ENCODE data around the gene COL6A2.
"Not testable (repeated sequence)": the region's sequence is repeated elsewhere in the genome, so short reads cannot be mapped to it uniquely, and the experiment has no call there.

COL6A2 gene

DNA sequence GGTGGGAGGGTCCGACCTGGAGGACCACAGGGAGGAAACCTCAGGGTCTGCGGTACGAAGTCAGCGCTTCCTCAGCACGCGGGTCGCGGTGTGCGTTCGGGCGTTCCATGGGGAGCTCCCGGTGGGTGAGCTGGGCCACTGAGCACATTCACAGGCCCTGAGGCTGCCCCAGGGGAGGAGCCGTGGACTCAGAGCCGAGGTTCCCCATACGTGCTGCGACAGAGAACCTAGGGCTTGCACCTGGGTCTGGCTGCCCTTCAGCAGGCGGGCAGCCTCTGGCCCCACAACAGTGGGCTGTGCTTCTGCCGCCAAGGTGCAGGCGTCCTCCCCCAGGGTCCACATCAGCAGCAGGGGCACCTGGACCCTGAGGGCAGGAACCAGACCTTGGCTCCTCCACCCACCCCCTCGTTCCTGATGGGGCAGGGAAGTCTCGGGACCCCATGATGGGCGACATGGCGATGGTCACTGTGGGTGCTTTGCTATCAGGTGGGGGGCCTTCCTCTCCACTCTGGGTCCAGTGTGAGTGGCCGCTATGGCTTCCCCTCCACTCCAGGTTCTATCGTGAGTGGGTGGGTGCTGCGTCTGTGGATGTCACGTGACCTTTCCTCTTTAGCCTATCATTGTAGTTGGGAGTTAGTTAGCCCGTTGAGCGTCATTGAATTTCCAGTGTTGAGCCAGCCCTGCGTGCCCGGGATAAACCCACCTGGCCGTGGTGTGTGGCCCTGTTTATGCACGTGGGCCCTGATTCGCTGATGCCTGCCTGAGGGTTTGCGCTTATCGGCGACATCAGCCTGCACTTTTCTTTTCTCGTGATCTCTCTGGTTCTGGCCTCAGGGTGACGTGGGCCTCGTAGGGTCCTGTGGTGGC is 29.6 kb downstream of the COL6A2 start:
- no peak for DNase-seq

DNA sequence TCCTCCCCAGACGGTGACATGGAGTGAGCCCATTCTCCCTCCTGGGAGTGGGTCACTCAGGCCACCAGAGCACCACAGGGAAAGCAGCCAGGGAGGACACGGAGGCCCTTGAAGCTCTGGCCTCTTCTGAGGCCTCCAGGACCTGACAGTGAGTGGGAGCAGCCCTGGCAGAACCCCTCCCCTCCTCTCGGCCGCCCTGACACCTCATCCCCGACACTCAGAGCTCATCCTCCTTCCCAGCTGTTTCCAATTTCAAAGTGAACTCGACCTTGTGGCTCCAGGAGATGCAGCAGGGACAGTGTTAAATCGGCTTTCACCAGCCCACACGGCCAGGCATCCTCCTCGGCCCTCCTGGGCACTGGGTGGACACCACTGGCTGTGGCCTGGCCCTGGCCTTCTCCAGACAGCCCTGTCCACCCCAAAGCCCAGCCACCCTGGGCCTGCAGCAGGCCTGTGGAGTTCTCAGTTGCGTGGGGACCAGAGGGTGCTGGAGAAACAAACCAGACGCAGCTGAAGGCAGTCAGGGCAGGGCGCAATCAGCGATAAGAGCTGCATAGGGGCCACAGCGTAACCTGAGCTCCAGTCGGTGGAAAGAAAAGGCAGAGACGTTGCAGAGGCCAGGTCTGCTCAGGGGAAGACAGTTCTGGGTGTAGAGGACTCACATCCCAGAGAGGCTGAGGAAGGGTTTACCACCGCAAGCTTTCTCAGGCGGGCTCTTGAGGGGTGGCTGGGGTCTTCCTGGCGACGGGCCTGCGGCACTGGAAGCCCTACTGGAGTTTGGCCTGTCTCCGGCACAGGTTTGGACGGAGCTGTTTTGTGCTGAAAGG is 30.4 kb downstream of the COL6A2 start:
- DNase-seq, result no peak

DNA sequence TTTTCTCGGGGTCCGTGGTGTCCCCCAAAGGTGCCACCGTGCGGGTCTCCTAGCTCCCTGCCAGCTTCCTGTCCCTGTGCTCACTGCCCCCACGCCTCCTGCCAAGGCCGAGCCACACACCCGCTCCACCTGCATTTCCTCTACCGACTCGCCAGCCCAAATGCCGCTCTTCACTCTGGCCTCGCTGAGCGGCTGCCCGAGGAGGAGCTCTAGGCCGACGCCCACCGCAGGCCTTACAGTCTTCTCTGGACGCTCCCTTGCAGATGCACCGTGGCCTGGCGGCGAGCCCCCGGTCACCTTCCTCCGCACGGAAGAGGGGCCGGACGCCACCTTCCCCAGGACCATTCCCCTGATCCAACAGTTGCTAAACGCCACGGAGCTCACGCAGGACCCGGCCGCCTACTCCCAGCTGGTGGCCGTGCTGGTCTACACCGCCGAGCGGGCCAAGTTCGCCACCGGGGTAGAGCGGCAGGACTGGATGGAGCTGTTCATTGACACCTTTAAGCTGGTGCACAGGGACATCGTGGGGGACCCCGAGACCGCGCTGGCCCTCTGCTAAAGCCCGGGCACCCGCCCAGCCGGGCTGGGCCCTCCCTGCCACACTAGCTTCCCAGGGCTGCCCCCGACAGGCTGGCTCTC is 31.1 kb downstream of the COL6A2 start:
- no peak for DNase-seq

DNA sequence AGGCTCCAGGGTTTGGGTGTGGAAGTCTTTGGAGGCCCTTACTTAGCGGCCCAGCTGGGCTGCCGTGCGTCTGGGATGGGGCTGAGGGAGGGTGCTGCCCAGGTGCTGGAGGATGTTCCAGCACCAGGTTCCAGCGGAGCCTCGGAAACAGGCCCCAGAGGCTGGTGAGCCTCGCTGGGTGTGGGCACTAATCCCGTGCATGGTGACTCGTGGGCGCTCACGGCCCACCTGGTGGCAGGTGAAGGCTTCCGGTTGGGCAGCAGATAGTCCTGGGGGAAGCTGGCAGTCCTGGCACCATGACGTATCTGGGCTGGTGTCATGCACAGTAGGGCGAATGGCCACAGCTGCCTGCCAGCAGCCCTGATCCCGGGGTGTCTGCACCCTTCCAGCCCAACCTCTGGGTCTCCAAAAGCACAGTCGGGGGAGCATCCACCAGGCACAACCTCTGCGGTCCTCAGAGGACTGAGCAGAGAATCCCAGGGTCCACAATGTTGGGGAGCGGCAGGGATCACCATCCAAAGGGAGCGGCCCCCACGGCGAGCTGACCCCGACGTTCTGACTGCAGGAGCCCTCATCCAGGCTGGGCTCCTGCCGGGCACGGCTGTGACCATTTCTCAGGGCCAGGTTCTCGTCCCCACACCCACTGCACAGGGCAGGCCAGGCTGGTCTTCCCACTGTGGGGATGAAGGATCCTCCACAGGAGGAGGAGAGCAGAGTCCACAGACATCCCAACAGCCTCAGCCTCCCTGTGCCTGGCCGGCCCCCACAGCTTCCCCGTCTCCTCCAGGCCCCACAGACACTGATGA is 32.1 kb downstream of the COL6A2 start:
- DNase-seq, result no peak

DNA sequence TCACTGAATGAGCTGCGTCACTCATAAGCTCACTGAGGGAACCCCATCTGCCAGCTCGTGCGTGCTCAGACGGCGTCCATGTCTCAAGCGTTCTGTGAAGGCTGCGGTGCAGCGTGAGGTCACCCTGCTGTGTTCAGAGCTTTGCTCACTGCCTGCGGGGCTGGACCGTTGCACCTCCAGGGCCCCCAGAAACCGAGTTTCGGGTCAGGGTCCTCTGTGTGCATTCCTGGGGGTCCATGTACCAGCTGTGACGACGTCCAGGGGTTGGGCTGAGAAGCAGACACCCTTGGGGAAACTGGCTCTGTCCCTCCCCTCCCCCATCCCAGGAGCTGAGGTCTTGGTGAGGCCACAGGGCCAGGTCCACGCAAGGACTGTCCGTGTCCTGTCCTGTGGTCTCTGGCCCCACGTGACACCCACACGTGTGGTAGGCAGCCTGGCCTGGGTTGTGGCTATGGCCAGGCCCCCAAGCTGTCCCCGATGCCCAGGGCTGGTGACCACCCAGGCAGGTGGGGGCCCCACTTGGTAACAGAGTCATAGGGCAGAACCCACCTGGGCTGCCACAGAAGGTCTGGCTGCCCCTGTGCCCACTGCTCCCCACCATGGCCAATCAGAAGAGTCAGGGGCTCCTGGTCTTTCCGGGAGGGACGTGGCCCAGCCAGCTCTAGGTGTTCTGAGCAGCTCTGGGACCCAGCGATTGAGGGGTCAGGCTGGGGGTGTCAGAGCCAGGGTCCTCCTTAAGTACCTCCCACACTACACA is 33.1 kb downstream of the COL6A2 start:
- no peak for DNase-seq

DNA sequence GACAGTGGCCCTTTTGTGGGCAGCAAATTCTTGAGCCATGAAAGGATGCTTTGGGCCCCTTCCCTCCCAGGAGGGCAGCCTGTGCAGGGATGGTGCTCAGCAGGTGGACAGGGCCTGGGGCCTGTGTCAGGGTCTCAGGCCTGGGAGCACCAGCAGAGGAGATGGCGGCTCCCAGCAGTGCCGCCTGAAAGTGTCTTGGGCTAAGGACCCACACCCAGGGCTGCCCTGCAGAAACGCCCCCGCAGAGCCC is 33.6 kb downstream of the COL6A2 start:
- no peak for DNase-seq

DNA sequence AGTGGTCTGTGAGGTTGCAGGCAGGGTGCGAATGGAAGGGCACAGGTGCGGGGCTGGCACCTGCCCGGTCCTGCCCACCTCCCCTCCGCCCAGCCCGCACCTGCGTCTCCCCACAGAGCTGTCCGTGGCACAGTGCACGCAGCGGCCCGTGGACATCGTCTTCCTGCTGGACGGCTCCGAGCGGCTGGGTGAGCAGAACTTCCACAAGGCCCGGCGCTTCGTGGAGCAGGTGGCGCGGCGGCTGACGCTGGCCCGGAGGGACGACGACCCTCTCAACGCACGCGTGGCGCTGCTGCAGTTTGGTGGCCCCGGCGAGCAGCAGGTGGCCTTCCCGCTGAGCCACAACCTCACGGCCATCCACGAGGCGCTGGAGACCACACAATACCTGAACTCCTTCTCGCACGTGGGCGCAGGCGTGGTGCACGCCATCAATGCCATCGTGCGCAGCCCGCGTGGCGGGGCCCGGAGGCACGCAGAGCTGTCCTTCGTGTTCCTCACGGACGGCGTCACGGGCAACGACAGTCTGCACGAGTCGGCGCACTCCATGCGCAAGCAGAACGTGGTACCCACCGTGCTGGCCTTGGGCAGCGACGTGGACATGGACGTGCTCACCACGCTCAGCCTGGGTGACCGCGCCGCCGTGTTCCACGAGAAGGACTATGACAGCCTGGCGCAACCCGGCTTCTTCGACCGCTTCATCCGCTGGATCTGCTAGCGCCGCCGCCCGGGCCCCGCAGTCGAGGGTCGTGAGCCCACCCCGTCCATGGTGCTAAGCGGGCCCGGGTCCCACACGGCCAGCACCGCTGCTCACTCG is 34.1 kb downstream of the COL6A2 start:
- DNase-seq, result no peak

DNA sequence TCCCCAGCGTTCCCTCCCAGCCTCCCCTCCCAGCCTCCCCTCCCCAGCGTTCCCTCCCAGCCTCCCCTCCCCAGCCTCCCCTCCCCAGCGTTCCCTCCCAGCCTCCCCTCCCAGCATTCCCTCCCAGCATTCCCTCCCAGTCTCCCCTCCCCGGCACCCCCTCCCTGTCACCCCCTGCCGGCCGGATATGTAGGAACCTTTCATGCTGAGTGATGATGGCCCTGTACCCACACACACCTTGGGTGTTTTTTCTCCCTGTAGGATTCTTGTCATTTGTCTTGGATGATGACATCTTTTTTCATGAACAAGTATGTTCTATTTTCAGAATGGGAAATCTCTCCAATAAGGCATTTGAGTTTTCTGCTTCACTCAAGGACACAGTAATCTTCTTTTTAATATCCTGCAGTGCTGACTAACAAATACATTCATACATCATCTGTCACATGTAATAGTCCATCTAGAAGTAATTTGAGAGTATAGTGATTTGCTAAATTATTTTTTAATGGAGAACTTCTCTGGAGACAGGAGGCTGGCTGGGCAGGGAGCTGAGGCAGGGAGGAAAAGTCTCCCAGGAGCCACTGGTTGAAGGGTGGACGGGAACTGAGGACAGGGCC is 38.0 kb downstream of the COL6A2 start:
- DNase-seq, result no peak

DNA sequence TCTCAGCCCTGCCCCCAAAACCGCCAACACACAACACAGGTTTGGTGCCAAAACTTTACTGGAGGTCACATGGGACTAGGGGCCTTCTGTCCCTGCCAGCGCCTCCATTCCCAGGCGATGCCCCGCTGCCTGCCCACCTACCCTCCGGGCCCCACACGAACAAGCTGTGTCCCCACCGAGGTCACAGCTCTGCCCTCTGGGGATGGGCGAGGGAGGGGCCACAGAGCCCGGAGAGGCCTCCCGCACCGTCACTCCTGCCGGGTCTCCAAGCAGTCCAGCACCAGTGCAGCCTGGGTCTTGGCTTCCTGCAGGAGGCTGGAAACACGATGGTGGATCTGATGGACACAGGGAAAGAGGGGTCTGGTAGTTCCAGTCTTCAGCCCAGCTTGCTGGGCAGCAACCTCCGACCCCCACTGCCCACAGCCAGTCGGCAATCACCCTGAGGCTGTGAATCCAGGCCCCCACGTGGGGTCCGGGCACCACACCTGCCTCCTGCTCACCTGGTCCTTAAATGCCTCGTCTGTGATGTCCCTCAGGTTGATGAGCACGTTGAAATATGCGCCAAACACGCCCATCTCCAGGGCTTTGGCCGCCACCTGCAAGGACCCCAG is 38.9 kb downstream of the COL6A2 start:
- no peak for DNase-seq

DNA sequence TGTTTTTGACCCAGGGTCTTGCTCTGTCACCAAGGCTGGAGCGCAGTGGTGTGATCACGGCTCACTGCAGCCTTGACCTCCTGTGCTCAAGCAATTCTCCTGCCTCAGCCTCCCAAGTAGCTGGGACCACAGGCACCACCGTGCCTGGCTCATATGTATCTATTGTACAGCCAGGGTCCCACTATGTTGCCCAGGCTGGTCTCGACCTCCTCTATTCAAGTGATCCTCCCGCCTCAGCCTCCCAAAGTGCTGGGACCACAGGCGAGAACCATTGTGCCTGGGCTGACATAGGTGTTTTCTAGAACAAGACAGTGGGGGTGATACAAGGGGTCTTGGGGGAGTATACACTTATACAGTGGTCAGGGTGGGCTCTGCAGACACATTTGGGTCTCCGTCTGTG is 40.0 kb downstream of the COL6A2 start:
- DNase-seq, result no peak

DNA sequence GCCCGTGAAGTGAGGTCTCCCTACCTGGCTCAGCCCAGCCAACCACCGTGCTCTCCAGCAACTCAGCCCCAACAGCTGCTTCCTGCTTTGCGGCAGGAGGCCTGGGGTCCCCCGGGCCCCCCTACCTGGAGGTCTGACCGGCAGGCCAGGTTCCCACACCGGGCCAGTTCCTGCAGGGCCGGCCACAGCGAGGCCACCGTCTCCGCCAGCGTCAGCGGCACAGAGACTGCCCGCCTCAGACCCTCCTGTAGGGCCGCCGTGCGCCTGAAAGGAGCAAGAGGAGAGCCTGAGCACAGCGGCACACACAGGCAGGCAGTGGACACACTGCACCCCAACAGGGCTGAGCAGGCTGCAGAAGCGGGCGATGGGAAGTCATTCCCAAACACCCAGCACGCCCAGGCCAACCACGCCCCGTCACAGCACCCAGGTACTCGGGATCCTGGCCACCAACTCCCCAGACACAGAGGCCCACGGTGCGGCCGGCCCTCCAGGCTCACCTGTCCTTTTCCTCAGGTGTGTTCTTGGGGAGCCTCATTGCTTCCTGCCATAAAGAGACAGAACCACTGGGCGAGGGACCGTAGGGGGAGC is 40.6 kb downstream of the COL6A2 start:
- DNase-seq, result no peak

DNA sequence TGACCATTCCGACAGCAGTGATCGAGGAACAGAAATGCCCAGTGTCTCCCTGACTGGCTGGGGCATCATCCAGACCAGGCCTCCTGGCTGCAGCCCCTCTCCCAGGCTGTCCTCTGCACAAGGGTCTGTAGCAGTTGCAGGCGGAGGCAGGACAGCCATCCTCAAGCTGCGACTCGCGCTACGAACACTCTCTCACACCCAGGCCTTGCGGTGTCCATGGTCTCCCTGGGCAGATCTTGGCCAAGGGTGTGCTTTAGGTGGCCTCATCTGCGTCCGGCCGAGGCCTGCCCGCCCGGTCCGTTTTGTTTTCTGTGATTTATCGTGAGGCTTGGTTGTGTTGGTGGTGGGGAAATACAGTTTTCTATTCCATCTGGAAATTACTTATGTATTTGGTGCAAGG is 41.8 kb downstream of the COL6A2 start:
- DNase-seq, result no peak

DNA sequence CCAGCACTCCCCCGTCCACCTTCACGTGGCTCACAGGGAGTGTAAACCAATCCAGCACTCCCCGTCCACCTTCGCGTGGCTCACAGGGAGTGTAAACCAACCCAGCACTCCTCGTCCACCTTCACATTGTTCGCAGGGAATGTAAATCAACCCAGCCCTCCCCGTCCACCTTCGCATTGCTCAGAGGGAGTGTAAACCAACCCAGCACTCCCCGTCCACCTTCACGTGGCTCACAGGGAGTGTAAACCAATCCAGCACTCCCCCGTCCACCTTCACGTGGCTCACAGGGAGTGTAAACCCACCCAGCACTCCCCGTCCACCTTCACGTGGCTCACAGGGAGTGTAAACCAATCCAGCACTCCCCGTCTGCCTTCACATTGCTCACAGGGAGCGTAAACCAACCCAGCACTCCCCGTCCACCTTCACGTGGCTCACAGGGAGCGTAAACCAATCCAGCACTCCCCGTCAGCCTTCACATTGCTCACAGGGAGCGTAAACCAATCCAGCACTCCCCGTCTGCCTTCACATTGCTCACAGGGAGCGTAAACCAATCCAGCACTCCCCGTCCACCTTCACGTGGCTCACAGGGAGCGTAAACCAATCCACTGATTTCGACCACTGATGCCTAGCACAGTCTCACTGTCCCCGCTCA is 42.6 kb downstream of the COL6A2 start:
- DNase-seq, result not testable (repeated sequence)

DNA sequence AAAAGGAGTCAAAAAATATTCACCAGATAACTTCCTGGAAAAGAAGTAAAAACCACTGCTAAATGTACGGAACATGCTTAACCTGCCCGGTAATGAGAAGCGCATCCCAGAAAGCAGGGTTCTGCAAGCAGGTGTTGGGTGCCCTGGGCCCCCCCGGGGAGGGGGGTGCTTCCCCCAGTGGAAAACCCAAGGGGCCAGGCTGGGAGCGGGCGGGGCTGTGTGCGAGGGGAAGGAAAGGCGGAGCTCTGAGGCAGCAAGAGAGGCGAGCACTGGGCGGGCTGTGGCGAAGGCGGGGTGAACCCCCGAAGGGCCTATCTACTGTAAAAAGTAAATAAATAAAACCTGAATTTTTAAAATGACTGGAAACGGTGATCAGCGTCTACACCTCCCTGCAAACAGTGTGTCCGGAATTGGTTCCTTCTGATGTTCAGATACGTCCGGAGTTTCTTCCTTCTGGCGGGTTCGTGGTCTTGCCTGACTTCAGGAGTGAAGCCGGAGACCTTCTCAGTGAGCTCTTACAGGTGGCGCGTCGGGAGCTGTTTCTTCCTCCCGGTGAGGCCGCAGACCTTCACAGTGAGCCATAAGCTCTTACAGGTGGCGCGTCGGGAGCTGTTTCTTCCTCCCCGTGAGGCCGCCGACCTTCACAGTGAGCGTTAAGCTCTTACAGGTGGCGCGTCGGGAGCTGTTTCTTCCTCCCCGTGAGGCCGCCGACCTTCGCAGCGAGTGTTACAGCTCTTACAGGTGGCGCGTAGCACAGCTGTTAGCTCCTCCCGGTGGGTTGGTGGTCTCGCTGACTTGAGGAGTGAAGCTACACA is 44.1 kb downstream of the COL6A2 start:
- DNase-seq, result no peak

DNA sequence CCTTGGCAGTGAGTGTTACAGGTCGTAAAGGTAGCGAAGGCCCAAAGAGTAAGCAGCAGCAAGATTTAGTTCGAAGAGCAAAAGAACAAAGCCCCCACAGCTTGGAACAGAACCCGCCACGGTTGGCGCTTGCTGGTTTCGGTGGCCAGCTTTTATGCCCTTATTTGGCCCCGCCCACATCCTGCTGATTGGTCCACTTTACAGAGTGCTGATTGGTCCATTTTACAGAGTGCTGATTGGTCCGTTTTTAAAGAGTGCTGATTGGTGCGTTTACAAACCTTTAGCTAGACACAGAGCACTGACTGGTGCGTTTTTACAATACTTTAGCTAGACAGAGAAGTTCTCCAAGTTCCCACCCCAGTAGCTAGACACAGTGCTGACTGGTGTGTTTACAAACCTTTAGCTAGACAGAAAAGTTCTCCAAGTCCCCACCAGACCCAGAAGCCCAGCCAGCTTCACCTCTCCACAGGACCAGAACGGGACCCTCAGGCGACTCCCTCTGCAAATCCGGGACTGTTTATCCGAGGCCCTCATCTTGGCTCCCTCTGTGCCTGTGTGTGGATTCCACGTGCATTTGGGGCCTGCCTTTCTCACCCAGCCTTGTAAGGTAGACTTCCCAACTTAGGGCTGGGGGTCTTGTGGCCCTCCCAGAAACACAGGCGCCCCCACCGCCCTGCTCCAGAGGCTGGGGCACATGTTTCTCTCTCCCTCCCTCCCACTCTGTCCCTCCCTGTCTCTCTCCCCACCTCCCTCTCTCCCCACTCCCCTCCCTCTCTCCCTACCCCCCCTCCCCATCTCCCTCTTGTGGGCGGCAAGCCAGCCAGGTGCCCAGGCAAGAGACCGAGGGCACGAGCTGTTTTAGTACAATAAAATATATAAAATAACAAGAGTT is 44.9 kb downstream of the COL6A2 start:
- no peak for DNase-seq

DNA sequence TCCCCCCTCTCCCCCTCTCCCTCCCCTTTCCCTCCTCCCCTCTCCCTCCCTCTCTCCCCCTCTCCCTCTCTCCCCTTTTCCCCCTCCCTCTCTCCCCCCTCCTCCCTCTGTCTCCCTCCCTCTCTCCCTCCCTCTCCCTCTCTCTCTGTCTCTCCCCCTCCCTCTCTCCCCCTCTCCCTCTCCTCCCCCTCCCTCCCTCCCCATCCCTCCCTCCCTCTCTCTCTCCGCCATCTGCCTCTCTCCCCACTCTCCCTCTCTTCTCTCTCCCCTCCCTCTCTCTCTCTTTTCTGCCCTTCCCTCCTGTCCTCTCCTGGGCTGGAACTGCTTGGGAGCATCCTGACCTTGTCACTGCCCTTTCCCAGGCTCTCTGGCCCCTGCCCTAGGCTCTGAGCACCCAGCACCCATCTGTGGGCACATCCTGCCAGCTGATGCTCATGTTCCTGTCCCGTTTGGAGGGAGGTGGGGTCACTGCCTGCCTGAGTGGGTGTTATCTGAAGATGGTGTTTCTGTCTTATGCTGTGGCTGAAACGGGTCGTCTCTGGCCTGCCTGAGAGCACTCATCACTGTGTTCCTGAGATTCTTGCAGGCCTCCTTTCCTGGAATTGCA is 46.7 kb downstream of the COL6A2 start:
- DNase-seq, result no peak
